ENCODE data around the gene PTPN23. TPM values are rescaled to one million over a fixed set of nuclear protein-coding genes. Genes with fewer than 3 reads are reported as not detected.
A peak's percentile ranks its signal among the peaks of the same experiment; 100 is the strongest.
"Not testable (repeated sequence)": the region's sequence is repeated elsewhere in the genome, so short reads cannot be mapped to it uniquely, and the experiment has no call there.

The PTPN23 gene, protein sequence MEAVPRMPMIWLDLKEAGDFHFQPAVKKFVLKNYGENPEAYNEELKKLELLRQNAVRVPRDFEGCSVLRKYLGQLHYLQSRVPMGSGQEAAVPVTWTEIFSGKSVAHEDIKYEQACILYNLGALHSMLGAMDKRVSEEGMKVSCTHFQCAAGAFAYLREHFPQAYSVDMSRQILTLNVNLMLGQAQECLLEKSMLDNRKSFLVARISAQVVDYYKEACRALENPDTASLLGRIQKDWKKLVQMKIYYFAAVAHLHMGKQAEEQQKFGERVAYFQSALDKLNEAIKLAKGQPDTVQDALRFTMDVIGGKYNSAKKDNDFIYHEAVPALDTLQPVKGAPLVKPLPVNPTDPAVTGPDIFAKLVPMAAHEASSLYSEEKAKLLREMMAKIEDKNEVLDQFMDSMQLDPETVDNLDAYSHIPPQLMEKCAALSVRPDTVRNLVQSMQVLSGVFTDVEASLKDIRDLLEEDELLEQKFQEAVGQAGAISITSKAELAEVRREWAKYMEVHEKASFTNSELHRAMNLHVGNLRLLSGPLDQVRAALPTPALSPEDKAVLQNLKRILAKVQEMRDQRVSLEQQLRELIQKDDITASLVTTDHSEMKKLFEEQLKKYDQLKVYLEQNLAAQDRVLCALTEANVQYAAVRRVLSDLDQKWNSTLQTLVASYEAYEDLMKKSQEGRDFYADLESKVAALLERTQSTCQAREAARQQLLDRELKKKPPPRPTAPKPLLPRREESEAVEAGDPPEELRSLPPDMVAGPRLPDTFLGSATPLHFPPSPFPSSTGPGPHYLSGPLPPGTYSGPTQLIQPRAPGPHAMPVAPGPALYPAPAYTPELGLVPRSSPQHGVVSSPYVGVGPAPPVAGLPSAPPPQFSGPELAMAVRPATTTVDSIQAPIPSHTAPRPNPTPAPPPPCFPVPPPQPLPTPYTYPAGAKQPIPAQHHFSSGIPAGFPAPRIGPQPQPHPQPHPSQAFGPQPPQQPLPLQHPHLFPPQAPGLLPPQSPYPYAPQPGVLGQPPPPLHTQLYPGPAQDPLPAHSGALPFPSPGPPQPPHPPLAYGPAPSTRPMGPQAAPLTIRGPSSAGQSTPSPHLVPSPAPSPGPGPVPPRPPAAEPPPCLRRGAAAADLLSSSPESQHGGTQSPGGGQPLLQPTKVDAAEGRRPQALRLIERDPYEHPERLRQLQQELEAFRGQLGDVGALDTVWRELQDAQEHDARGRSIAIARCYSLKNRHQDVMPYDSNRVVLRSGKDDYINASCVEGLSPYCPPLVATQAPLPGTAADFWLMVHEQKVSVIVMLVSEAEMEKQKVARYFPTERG (N-terminal part only)
- 20.4 TPM for total RNA-seq

DNA sequence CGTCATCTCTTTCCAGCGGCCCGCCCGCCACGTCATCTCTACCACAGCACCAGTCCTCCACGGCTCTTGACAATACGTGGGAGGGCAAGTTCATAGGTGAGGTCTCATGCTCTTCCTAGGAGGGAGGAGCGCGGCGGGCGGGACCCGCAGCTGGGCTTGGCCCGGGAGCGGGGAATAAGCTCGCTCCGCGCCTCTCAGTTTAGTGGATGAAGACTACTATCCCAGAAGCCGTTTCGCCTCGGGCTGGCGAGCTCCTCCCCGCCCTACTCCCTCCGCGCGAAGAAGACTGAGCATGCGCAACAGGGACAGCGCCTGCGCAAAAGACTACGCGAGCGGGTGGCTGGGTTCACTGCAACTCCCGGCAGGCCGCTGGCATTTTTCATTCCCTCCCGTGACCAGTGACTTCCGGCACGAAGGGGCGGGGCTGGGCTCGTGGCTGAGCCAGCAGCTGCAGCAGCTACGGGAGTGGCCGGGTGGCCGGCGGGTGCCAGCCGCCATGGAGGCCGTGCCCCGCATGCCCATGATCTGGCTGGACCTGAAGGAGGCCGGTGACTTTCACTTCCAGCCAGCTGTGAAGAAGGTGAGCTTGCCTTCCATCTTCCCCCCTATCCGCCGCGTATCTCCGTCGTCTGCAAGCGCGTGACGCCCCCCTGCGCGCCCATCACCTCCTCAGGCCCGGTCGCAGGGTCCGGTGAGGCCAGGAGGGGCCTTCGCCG lies at the start of gene PTPN23:
Gene PTPN23, plus strand, starts transcription at position 421 of the 716 bp plus-strand sequence. Its CDS starts 76 bp downstream, at position 497.
- peak; percentile 84 for ATAC-seq
- DNase-seq (ENCODE audit: low spot score) = peak; percentile 100

DNA sequence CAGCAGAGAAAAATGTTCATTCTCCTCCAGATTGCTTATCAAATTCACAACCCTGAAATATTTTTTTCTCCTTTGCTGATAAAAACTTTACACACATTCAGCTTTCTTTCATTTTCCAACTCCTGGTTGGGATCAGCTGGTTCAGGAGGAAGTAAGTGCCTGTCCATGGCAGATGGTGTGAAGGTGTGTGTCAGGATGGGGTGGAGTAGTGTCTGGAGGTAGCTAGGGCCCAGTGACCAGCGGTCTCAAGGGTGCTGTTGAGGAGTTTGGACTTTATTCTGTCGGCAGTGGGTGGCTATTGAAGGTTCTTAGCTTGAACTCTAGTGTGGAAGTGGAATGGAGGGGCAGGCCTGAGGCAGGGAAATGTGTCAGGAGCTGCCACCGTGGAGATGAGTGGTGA lies 46.9 kb upstream of the PTPN23 start:
- no peak for ATAC-seq

DNA sequence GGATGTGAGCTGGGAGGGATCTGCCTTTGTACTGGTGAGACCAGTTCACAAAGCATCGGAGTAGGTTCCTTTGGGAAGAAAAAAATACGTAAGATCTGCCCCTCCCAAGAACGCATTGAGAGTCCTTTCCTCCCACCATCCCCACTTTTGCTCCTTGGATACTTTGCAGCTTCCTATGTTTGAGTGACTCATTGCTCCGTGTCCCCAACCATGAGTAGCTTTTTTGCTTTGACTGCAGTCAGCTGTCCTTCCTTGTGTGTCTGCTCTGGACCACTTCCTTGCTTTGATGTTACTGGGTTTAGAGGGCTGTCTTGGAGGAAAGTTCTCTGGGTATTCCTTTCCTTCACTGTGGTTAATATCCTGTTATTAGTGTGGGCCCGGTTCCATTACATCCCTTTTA lies 43.2 kb upstream of the PTPN23 start:
- ATAC-seq (no peak), DNase-seq (ENCODE audit: low spot score) (no peak)

More for the DNA sequence above, 46.9 kb upstream of the PTPN23 start:
- no peak for DNase-seq (ENCODE audit: low spot score)

DNA sequence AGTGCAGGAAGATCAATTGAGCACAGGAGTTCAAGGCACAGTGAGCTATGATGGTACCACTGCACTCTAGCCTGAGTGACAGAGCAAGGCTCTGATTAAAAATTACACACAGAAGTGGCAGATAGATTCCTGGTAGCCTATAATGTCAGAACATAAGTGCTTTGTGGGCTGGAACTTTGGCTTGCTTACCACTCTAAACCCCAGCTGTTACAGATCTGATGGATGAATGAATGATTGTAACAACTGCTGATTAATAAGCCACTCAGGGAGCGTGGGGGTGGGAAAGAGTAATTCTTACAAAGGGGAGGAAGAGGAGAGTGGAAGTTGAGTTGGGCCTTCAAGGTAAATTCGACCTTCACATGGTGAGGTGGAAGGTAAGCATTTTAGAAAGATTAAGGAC lies 40.9 kb upstream of the PTPN23 start:
- no peak for DNase-seq (ENCODE audit: low spot score)

DNA sequence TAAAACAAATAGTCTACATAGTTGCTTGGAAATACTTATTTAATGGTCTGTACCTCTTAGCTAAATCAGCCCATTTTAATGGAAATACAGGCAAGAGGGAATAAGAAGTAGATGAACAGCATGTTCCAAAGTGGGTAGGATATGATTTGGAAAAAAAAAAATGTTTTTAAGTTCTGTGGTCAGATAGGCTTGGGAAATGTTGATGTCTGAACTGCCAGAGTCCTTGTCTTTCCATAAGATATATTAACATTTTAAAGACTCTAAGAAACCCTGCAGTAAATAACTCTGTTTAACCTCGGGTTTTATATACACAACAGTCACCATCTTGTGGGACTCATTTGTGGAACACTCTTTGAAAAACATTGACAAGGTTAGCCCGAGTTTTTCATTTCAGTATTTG lies 40.0 kb upstream of the PTPN23 start:
- no peak for DNase-seq (ENCODE audit: low spot score)
- ATAC-seq = no peak

More for the DNA sequence above, 40.9 kb upstream of the PTPN23 start:
- ATAC-seq = no peak

DNA sequence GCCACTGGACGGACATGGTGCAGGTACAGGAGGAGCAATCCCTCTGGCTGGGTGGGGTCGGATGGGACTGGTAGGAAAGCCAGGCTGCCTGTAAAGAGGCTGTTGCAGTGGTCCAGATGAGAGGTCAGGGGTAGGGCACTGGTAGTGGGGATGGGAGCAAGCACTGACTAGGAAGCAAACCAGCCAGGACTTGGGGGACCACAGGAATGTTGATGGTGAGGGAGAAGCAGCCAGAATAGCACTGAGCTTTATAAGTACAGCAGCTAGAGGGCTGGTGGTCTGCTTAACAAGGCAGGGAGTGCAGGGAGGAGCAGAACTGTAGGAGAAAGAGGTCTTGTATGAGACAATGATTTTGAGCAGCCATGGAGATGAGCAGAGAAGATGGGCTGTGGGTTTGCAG lies 38.7 kb upstream of the PTPN23 start:
- no peak for DNase-seq (ENCODE audit: low spot score)
- ATAC-seq = no peak

DNA sequence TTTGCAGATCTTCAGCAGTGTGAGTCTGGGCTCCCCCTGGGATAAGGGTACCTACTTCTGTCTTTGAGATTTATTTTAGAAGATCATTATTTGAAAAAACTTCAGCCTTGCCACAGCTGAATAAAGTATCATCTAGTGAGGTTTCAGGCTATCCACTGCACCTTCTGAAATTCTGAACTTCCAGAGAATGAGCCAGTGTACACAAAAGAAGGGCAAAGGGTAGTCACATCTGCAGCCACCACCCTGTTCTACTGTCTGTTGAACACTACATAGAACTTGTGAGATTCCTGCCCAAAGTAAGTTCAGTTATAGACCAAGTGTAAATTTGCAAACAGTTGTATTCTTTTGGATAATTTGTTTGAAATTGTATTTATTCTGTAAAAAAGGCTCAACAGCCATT lies 38.0 kb upstream of the PTPN23 start:
- DNase-seq (ENCODE audit: low spot score) = no peak
- ATAC-seq = peak; percentile 97

DNA sequence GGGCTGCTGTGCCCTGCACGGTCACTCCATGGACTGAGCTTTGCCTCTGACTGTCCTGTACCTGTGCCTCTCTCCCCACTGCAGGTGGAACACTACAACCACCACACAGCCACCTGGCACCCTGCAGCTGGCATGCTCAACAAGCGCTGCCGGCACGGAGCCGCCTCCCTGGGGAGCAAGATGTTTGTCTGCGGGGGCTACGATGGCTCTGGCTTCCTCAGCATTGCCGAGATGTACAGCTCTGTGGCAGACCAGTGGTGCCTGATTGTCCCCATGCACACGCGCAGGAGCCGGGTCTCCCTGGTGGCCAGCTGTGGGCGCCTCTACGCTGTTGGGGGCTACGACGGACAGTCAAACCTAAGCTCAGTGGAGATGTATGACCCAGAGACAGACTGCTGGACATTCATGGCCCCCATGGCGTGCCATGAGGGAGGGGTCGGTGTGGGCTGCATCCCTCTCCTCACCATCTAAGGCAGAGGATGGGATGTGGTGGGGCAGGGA lies 37.3 kb upstream of the PTPN23 start:
- DNase-seq (ENCODE audit: low spot score) = no peak
- ATAC-seq = no peak

GRCh38 chr3:47344971-47345370 lies 35.9 kb upstream of the PTPN23 start:
- no peak for DNase-seq (ENCODE audit: low spot score)
- ATAC-seq = no peak

DNA sequence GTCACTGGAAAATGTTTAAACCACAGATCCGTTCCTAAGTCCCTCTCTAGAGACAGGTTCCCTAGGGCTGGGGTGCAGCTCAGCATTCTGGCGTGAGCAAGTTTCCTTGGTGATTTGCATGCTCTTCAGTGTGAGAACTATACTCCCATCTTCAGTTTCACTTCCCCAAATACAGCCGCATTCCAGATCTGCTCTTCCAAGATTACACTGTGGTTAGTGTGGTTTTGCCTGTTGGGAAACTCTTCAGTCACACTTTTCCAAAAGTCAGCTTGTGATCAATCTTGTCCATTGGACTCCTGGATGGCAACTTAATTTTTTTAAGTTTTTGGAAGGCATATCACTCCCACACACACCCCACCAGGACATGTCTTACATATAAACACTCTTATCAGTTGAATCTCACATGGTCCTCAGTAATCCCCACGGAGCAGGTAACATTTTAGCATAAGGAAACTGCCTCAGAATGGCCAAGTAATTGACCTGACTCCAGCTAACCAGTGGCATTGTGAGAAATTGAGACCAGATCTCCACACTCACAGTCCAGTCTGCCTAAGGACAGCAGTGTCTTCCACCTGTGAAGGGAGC lies 33.5 kb upstream of the PTPN23 start:
- DNase-seq (ENCODE audit: low spot score) = no peak
- no peak for ATAC-seq

GRCh38 chr3:47348411-47349154 lies 32.2 kb upstream of the PTPN23 start:
- ATAC-seq (no peak), DNase-seq (ENCODE audit: low spot score) (no peak)

DNA sequence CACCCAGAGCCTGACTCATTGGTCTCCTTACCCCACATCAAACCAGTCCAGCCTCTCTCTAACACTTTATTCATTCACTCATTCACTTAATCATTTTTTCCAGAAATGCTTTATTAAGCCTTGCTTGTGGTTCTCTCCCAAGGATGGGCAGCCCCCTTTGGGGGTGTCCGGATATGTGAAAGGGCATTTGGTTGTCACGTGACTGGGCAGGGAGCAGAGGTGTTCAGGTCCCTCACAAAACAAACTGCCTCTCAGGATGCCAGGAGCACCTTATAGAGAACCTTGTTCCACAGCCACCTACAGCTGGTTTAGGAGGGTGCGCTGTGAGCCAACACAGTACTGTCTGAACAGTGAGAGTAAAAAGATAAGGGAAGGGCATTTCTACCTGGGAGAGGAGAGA lies 25.8 kb upstream of the PTPN23 start:
- ATAC-seq (no peak), DNase-seq (ENCODE audit: low spot score) (no peak)

DNA sequence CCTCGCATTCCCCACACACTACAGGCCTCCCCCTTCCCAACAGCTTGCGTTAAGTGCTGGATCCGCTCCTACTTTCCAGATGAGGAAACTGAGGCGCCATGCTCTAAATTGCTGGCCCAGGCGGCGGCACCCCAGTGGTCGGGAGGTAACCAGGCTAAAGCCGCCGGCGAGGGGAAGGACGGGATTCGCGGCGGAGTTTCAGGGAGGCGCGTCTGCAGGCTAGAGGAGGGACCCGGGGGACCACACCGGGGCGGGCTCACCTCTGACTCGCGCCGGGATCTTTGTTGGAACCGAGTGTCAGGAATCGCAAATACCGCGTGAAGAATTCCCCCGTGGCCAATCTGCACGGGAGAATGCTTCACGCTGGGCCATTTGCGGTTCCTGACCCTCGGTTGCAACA lies 24.6 kb upstream of the PTPN23 start:
- ATAC-seq (no peak), DNase-seq (ENCODE audit: low spot score) (no peak)

- DNase-seq (ENCODE audit: low spot score) (no peak), ATAC-seq (no peak)
Observed at GRCh38 chr3:47359323-47359722, 21.5 kb upstream of the PTPN23 start.

GRCh38 chr3:47360110-47360517 lies 20.7 kb upstream of the PTPN23 start:
- not testable (repeated sequence) for DNase-seq (ENCODE audit: low spot score); ATAC-seq

DNA sequence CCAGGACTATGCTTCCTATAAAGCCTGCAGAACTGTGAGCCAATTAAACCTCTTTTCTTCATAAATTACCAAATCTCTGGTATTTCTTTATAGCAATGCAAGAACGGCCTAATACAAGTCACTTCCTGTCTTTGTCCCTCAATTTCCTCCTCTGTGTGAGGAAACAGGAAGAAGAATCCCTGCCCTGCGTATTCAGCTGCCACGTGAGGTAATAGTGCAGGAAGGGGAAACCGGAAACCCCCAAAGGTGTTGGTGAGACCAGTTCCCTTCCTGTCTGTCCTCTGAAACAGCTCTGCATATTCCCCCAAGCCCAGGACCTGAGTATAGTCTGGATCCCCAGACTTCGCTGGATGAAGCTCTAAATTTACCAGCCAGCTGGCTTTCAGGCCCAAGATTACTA lies 18.1 kb upstream of the PTPN23 start:
- peak; percentile 24 for ATAC-seq
- no peak for DNase-seq (ENCODE audit: low spot score)

- no peak for ATAC-seq
- no peak for DNase-seq (ENCODE audit: low spot score)
Observed at GRCh38 chr3:47365213-47366153, 15.3 kb upstream of the PTPN23 start.

DNA sequence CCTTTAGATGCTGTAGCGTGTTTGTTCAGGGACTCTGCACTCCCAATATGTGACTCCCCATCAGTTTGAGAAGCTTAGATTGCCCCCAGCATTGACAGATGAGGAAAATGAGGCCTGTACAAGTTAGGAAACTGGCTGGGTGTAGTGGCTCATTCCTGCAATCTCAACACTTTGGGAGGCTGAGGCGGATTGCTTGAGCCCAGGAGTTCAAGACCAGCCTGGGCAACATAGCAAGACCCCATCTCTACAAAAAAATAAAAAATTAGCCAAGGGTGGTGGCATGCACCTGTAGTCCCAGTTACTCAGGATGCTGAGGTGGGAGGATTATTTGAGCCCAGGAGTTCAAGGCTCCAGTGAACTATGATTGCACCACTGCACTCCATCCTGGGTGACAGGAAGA lies 14.0 kb upstream of the PTPN23 start:
- ATAC-seq (no peak), DNase-seq (ENCODE audit: low spot score) (no peak)
